ENCODE measurements around the gene PBX1.

GRCh38 chr1:164699815-164700491, 141.0 kb downstream of the PBX1 start:
- TF ChIP-seq CTCF (IDR thresholded peaks at IDR 0.05; ENCODE audit: low read depth, low read length, poor library complexity, severe bottlenecking) (no peak), EZH2phosphoT487 (IDR thresholded peaks at IDR 0.05; ENCODE audit: borderline replicate concordance, low read length) (no peak)

Measured in DOHH2 (cell line).